HuH-7 (cell line): ENCODE data around the gene RGS6.

Experiments
- DNase-seq: peaks from one replicate; pipeline ENCODE4 v3.0.0; 2011; ENCODE audit warnings: low spot score

RGS6 gene

DNA sequence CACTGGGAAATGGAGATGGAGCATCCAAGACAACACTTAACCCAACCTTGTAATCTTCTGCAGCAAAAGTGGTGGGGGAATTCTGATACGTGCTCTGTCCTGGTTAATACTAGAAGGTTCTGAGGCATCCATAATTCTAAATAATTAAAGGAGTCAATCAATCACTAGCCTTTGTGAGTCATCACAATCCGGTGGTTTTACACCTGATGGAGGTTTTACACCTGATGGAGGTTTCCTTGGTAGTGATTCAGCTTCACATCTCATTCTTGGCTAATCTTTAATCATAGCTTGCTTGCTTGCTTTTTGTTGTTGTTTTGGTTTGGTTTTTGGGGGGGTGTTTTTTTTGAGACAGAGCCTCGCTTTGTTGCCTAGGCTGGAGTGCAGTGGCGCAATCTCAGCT is 618.3 kb downstream of the RGS6 start:
- no peak for DNase-seq

- DNase-seq: no peak
Observed at GRCh38 chr14:72552236-72552635, 620.0 kb downstream of the RGS6 start.

GRCh38 chr14:72553161-72553560 is 620.9 kb downstream of the RGS6 start:
- no peak for DNase-seq

DNA sequence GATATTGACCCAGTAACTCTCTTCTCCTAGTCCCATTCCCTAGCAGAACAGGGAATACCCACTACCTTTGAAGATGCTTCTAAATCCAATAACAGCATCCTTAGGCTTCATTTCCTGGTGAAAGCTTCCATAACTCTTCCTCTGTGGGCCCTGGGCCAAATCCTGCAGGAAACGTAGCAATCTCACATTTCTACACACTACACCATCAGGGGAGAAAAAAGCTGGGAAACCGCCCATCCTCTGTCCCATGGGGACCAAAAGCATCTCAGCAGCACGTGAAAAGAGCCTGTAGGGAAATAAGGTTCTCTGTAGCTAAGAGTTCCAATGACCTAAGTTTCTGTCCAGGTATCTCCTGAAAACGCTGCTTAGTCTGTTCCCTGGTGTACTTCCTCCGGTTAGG is 621.4 kb downstream of the RGS6 start:
- DNase-seq: no peak

DNA sequence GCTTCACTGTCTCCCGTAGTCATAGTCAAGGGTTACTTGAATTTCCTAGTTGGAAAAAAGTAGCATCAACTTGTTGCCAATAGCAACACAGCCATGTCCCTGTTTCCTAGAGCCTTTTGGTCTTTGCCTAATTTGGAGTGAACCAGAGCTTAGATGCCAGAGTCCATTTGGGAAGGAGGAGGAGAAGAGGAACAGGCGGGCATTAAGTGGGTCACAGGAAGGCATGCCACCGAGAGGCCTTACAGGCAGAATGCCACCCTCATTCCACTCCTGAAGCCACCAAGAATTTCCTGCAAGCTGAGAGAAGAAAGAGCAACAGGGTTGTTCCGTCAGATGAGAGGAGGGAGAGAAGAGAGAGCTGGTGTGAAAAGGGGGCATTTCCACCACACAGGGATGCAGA is 622.2 kb downstream of the RGS6 start:
- DNase-seq: no peak

- DNase-seq: no peak
Observed at GRCh38 chr14:72554994-72555608, 622.9 kb downstream of the RGS6 start.

DNA sequence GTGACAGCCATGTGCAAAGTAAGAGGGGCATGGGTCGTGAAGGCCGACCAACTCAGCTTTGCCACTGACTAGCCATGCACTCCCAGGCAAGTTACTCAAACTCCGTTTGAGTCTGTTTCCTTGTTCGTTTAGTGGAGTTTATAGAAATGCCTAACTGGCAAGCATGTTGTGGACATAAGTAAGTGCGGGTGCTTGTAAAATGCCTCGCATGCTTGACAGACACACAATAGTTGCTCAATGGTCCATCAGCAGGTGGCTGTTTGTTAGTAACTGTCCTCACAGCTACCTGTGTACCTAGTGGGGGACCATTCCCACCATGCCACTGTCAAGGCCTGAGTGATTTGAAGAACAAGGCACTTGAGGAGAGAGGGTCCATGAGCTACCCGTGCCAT is 623.4 kb downstream of the RGS6 start:
- DNase-seq: no peak

DNA sequence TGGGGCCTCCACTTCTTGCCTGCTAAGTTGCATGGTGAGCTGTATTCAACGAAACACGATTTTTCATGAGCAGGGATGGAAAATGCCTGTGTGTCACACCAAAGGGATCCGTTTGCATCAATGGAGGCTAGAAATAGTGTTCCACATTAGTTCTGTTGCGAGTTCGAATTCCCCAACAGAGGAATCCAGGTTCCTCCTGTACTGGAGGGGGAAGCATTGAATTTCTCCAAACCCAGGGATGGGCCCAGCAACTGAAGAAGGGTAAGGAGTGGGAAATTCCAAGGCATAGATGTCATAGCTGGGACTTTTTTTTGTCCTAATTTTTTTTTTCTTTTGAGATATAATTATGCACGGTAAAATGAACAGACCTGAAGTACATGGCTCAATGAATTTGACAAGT is 625.4 kb downstream of the RGS6 start:
- DNase-seq: no peak

GRCh38 chr14:72558721-72559120 is 626.5 kb downstream of the RGS6 start:
- DNase-seq: no peak

GRCh38 chr14:72559202-72559601 is 627.0 kb downstream of the RGS6 start:
- no peak for DNase-seq

- no peak for DNase-seq
Observed at GRCh38 chr14:72559669-72560255, 627.5 kb downstream of the RGS6 start.

- no peak for DNase-seq
Observed at GRCh38 chr14:72560331-72560730, 628.1 kb downstream of the RGS6 start.

GRCh38 chr14:72560889-72561493 is 628.8 kb downstream of the RGS6 start:
- DNase-seq: no peak

GRCh38 chr14:72562300-72562699 is 630.1 kb downstream of the RGS6 start:
- DNase-seq: no peak

- no peak for DNase-seq
Observed at GRCh38 chr14:72563676-72564075, 631.4 kb downstream of the RGS6 start.

DNA sequence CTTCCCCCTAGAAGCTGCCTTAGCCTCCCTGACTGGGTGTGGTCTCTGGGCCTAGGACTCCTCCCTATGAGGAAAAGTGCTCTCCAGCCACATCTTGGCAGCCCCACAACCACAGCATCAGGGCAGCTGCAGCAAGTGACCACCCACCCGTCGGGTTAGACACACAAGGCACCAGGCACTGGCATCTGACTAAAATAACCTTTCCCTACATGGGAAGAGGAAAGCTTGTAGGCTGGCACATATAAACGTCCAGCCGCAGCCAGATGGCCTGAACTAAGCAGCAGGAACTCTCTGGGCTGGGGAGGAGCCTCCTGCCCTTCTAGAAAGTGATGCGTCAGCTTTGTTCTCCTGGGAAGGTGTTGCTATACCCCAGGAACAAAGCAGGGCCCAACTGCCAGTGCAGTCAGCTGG is 632.9 kb downstream of the RGS6 start:
- no peak for DNase-seq

GRCh38 chr14:72565917-72566316 is 633.7 kb downstream of the RGS6 start:
- no peak for DNase-seq

GRCh38 chr14:72567226-72567625 is 635.0 kb downstream of the RGS6 start:
- no peak for DNase-seq

- no peak for DNase-seq
Observed at GRCh38 chr14:72568296-72568992, 636.2 kb downstream of the RGS6 start.

DNA sequence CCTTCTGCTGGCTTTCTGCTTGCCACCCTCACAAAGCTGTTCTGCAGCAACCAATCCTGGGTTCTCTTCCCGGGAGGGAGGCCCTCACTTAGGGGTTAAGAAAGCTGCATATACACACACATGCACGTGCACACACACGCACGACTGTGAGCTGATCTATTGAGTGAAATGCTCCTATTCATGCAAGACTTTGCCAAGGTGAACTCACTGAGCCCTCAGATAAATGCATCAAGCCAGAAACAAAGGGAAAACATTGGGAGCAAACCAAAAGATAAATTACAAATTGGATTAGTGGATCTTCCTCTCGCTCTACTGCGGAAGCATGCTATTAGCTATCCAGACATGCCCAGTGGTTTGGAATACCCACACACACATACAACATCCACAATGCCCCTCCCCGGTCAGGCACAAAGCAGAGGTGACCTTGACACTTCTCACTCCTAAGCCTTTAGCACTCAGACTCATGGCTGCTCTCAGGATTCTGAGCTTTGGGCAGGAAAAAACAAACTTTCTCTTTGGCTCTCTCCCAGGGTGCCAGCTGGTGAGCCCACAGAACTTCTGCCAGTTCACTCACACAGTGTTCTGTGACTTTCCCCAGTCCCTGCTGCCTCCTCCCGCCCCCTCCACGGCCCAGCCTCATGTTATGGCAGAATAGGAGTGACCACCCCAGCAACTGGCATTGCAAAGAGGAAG is 641.6 kb downstream of the RGS6 start:
- DNase-seq: no peak

- no peak for DNase-seq
Observed at GRCh38 chr14:72574715-72575114, 642.5 kb downstream of the RGS6 start.

- no peak for DNase-seq
Observed at GRCh38 chr14:72576258-72576657, 644.0 kb downstream of the RGS6 start.

- DNase-seq: no peak
Observed at GRCh38 chr14:72577521-72577920, 645.3 kb downstream of the RGS6 start.
